Liver (tissue), 9 donors: ENCODE results near the gene PDGFD. TPM values are rescaled to one million over a fixed set of nuclear protein-coding genes. Genes with fewer than 3 reads are reported as not detected.

Experiments used
- DNase-seq: peaks from one replicate; pipeline ENCODE4 v3.0.0-alpha.2; 2017; ENCODE audit warnings: low spot score
- H3K27ac ChIP-seq, 2 donors: one replicate each; pipeline ENCODE4 v1.7.0; 2013; ENCODE audit warnings: inconsistent platforms in 2 of 2, low read length in 2 of 2, control low read depth in 1 of 2, low read depth in 1 of 2, mild to moderate bottlenecking in 1 of 2
- H3K27me3 ChIP-seq, 4 donors: one replicate each; pipeline versions ENCODE4 v1.6.1 to v1.7.0; 2013; ENCODE audit warnings: low read length in 3 of 4, inconsistent platforms in 1 of 4, mild to moderate bottlenecking in 1 of 4, moderate library complexity in 1 of 4; ENCODE audit not compliant: control insufficient read depth in 4 of 4, insufficient read depth in 4 of 4
- H3K36me3 ChIP-seq, 4 donors: one replicate each; pipeline versions ENCODE4 v1.6.1 to v1.7.0; 2013; ENCODE audit warnings: low read length in 3 of 4, mild to moderate bottlenecking in 3 of 4, low read depth in 1 of 4, moderate library complexity in 1 of 4; ENCODE audit not compliant: control insufficient read depth in 4 of 4, insufficient read depth in 3 of 4
- H3K4me1 ChIP-seq, 4 donors: one replicate each; pipeline versions ENCODE4 v1.6.1 to v1.7.0; 2013; ENCODE audit warnings: low read length in 3 of 4, mild to moderate bottlenecking in 3 of 4, moderate library complexity in 1 of 4; ENCODE audit not compliant: control insufficient read depth in 4 of 4, insufficient read depth in 4 of 4
- H3K4me3 ChIP-seq, 3 donors: one replicate each; pipeline versions ENCODE4 v1.6.1 to v1.7.0; 2013; ENCODE audit warnings: low read length in 3 of 3, control low read depth in 1 of 3, low read depth in 1 of 3, mild to moderate bottlenecking in 1 of 3
- H3K9ac ChIP-seq, 2 donors: one replicate each; pipeline ENCODE4 v1.7.0; 2013; ENCODE audit warnings: low read length in 2 of 2, mild to moderate bottlenecking in 2 of 2, moderate library complexity in 2 of 2, control low read depth in 1 of 2, low read depth in 1 of 2
- H3K9me3 ChIP-seq, 4 donors: one replicate each; pipeline versions ENCODE4 v1.6.1 to v1.7.0; 2013; ENCODE audit warnings: low read length in 3 of 4; ENCODE audit not compliant: control insufficient read depth in 4 of 4
- EGR1 ChIP-seq, 2 donors: IDR thresholded peaks; 2 replicates each; pipeline ENCODE4 v1.6.1; 2016 to 2018; ENCODE audit warnings: antibody characterized with exemption in 2 of 2, low read depth in 2 of 2
- FOXA1 ChIP-seq: IDR thresholded peaks from 2 replicates; pipeline ENCODE4 v1.6.1; 2016; ENCODE audit warnings: antibody characterized with exemption
- FOXA2 ChIP-seq: IDR thresholded peaks from 2 replicates; pipeline ENCODE4 v1.6.1; 2016; ENCODE audit warnings: antibody characterized with exemption
- GABPA ChIP-seq, 2 donors: IDR thresholded peaks in 1 of 2; conservative IDR thresholded peaks in 1 of 2; 2 replicates each; pipeline ENCODE4 v1.6.1; 2016; ENCODE audit warnings: antibody characterized with exemption in 2 of 2, mild to moderate bottlenecking in 1 of 2, moderate library complexity in 1 of 2
- HNF4G ChIP-seq: IDR thresholded peaks from 2 replicates; pipeline ENCODE4 v1.6.1; 2016; ENCODE audit warnings: antibody characterized with exemption
- NR2F2 ChIP-seq: IDR thresholded peaks from 2 replicates; pipeline ENCODE4 v1.6.1; 2016; ENCODE audit warnings: antibody characterized with exemption
- RAD21 ChIP-seq, 2 donors: IDR thresholded peaks; 2 replicates each; pipeline ENCODE4 v1.6.1; 2016; ENCODE audit warnings: antibody characterized with exemption in 2 of 2, mild to moderate bottlenecking in 2 of 2
- RXRA ChIP-seq, 2 donors: IDR thresholded peaks; 2 replicates each; pipeline ENCODE4 v1.6.1; 2017 to 2018; ENCODE audit warnings: antibody characterized with exemption in 2 of 2, mild to moderate bottlenecking in 1 of 2
- SP1 ChIP-seq: IDR thresholded peaks from 2 replicates; pipeline ENCODE4 v1.6.1; 2018; ENCODE audit warnings: antibody characterized with exemption, mild to moderate bottlenecking
- TAF1 ChIP-seq: conservative IDR thresholded peaks from 2 replicates; pipeline ENCODE4 v1.6.1; 2016; ENCODE audit warnings: antibody characterized with exemption, mild to moderate bottlenecking
- YY1 ChIP-seq: IDR thresholded peaks from 2 replicates; pipeline ENCODE4 v1.6.1; 2016; ENCODE audit warnings: antibody characterized with exemption, mild to moderate bottlenecking
- WGBS: extraction: QIAGEN DNeasy Blood & Tissue Kit; methylation state at CpG from one replicate; pipeline ENCODE4 v1.1.7; 2013; 5-methylcytosine and 5-hydroxymethylcytosine counted together
- polyA plus RNA-seq, 2 donors: library from polyadenylated mRNA; stranded (reverse) in 1 of 2; unstranded in 1 of 2; fragments of 200-250 nt in 1 of 2; fragments of >200 nt in 1 of 2; fragmentation: Nextera tagmentation in 1 of 2; extraction: Ambion mirVana in 1 of 2; gene quantifications; one replicate each; pipeline versions ENCODE4 v1.2.1 to v1.2.3, GENCODE V29; 2013 to 2015
- total RNA-seq, 2 donors: library from RNA; depleted of rRNA; stranded (reverse); fragments of >200 nt; gene quantifications; one replicate each; pipeline ENCODE4 v1.2.3, GENCODE V29; 2014
- TF ChIP-seq, protein P1 (sequence below): IDR thresholded peaks from 2 replicates; pipeline ENCODE4 v1.6.1; 2016; ENCODE audit warnings: antibody characterized with exemption, mild to moderate bottlenecking
- TF ChIP-seq, protein P2 (sequence below): fragments of 150-350 bp; IDR thresholded peaks from 2 replicates; pipeline ENCODE4 v1.5.1; 2017; ENCODE audit warnings: improper control_type of control experiment, low read depth, low read length; ENCODE audit not compliant: missing input control
- TF ChIP-seq, protein P3 (sequence below): IDR thresholded peaks from 2 replicates; pipeline ENCODE4 v1.6.1; 2016; ENCODE audit warnings: antibody characterized with exemption
- TF ChIP-seq, protein P4 (sequence below): IDR thresholded peaks from 2 replicates; pipeline ENCODE4 v1.6.1; 2016; ENCODE audit warnings: antibody characterized with exemption
- donor health status: healthy.
- donor health status: healthy.
- donor health status: healthy.
- donor health status: healthy.
- donor health status: healthy.

PDGFD gene
- total and polyA plus RNA-seq, 4 donors, result 1.0 to 3.3 (median 2.1) TPM

DNA sequence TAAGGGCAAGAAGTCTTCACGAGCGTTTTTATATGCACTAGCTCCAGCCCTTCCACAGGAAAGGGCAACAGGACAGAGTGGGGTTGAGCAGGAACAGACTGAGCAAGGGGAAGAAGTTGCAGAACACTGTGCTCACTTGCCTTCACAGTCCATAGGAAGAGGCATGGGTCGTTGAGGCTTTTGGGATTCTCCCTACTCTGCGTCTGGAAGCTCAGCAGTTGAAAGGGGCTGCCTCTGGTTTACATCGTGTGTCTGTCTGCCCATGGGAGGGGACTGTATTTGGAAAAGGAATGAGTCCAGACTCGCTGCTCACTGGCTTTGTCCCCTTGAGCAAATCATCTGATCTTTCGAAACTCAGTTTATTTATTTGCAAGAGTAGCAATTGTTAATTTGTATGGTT, 1.1 kb upstream of the PDGFD start:
- WGBS, result 58% methylated on average over 7 of the region's 7 CpGs
- DNase-seq, result no peak
- no peak for TF ChIP-seq RXRA (IDR thresholded peaks at IDR 0.05)
- no peak for TF ChIP-seq EGR1 (IDR thresholded peaks at IDR 0.05; ENCODE audit: low read depth in 2 of 2)
- TF ChIP-seq SP1, result no peak
- TF ChIP-seq, protein P1, sequence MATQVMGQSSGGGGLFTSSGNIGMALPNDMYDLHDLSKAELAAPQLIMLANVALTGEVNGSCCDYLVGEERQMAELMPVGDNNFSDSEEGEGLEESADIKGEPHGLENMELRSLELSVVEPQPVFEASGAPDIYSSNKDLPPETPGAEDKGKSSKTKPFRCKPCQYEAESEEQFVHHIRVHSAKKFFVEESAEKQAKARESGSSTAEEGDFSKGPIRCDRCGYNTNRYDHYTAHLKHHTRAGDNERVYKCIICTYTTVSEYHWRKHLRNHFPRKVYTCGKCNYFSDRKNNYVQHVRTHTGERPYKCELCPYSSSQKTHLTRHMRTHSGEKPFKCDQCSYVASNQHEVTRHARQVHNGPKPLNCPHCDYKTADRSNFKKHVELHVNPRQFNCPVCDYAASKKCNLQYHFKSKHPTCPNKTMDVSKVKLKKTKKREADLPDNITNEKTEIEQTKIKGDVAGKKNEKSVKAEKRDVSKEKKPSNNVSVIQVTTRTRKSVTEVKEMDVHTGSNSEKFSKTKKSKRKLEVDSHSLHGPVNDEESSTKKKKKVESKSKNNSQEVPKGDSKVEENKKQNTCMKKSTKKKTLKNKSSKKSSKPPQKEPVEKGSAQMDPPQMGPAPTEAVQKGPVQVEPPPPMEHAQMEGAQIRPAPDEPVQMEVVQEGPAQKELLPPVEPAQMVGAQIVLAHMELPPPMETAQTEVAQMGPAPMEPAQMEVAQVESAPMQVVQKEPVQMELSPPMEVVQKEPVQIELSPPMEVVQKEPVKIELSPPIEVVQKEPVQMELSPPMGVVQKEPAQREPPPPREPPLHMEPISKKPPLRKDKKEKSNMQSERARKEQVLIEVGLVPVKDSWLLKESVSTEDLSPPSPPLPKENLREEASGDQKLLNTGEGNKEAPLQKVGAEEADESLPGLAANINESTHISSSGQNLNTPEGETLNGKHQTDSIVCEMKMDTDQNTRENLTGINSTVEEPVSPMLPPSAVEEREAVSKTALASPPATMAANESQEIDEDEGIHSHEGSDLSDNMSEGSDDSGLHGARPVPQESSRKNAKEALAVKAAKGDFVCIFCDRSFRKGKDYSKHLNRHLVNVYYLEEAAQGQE, result no peak
- TF ChIP-seq TAF1, result no peak
- TF ChIP-seq FOXA1, result no peak
- TF ChIP-seq NR2F2, result no peak
- no peak for TF ChIP-seq FOXA2
- TF ChIP-seq HNF4G, result no peak
- TF ChIP-seq, protein P2, sequence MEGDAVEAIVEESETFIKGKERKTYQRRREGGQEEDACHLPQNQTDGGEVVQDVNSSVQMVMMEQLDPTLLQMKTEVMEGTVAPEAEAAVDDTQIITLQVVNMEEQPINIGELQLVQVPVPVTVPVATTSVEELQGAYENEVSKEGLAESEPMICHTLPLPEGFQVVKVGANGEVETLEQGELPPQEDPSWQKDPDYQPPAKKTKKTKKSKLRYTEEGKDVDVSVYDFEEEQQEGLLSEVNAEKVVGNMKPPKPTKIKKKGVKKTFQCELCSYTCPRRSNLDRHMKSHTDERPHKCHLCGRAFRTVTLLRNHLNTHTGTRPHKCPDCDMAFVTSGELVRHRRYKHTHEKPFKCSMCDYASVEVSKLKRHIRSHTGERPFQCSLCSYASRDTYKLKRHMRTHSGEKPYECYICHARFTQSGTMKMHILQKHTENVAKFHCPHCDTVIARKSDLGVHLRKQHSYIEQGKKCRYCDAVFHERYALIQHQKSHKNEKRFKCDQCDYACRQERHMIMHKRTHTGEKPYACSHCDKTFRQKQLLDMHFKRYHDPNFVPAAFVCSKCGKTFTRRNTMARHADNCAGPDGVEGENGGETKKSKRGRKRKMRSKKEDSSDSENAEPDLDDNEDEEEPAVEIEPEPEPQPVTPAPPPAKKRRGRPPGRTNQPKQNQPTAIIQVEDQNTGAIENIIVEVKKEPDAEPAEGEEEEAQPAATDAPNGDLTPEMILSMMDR, result no peak
- TF ChIP-seq, protein P3, sequence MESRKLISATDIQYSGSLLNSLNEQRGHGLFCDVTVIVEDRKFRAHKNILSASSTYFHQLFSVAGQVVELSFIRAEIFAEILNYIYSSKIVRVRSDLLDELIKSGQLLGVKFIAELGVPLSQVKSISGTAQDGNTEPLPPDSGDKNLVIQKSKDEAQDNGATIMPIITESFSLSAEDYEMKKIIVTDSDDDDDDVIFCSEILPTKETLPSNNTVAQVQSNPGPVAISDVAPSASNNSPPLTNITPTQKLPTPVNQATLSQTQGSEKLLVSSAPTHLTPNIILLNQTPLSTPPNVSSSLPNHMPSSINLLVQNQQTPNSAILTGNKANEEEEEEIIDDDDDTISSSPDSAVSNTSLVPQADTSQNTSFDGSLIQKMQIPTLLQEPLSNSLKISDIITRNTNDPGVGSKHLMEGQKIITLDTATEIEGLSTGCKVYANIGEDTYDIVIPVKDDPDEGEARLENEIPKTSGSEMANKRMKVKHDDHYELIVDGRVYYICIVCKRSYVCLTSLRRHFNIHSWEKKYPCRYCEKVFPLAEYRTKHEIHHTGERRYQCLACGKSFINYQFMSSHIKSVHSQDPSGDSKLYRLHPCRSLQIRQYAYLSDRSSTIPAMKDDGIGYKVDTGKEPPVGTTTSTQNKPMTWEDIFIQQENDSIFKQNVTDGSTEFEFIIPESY, result no peak
- Histone ChIP-seq H3K4me1 (peaks cover 0 to 10% (median 4%) of the 10 kb centered on the region in 4 donors), H3K27me3 (peaks cover 2 to 8% (median 5%) of the 10 kb centered on the region in 4 donors), H3K9ac (no peak overlapping the region), H3K9me3 (peaks cover 0 to 2% (median 0%) of the 10 kb centered on the region in 4 donors), H3K4me3 (no peak overlapping the region), H3K27ac (no peak overlapping the region), H3K36me3 (no peaks in the 10 kb centered on the region)

DNA sequence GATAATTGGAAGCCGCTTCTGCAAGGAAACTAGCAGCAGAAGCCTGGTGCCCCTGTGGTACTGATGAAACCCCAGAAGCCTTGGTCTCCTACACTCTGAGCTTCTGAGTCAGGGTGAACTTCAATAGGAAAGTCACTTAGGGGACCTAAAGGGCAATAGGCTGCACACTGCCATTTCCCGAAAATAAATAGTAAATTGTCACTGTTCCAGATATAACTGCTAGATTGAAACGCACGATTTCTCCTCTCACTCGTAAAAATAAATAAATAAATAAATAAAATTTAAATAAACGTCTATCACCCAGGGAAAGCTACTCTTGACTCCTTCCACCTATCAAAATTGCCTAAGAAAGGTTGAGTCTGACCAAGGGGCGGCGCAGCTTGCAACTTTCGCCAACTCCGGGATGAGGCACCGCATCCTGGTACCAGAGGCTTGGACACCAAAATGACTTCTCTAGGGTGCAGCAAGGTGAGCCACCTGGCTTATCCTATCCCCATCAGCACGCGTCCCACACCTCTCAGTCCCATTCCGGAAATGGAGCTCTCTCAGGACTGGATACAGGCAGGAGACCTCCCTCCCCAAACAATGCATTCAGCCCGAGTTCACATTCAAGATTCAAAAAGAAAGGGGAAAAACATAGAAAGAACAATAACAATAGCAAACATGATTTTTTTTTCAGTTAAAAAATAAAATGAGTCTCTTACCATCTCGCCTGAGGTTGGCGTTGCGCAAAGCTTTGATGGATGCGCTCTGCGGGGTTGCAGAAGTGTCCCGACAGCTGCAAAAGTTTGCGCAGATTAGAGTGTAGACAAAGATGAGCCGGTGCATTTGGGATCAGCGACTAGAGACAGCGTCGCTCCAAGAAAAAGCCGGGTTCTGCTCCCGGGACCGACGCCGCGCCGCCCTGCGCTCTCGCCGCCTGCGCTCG, 583 bp downstream of the PDGFD start:
- no peak for DNase-seq
- Histone ChIP-seq H3K27me3 (peaks cover 2 to 8% (median 5%) of the 10 kb centered on the region in 4 donors), H3K4me1 (peaks cover 0 to 10% (median 4%) of the 10 kb centered on the region in 4 donors), H3K27ac (peak overlapping the region in 1 of 2 donors; percentile 12), H3K4me3 (peak overlapping the region in 2 of 3 donors; percentile 39 to 55), H3K9me3 (peaks cover 0 to 2% (median 0%) of the 10 kb centered on the region in 4 donors), H3K9ac (no peak overlapping the region), H3K36me3 (no peaks in the 10 kb centered on the region)
- TF ChIP-seq TAF1 (no peak), HNF4G (no peak), GABPA (IDR thresholded peaks at IDR 0.05 in 1 of 2, conservative IDR thresholded peaks at IDR 0.05 in 1 of 2) (no peak), EGR1 (IDR thresholded peaks at IDR 0.05; ENCODE audit: low read depth in 2 of 2) (no peak), SP1 (no peak), RAD21 (IDR thresholded peaks at IDR 0.05) (no peak), YY1 (no peak), FOXA2 (no peak)
- TF ChIP-seq, protein P4, sequence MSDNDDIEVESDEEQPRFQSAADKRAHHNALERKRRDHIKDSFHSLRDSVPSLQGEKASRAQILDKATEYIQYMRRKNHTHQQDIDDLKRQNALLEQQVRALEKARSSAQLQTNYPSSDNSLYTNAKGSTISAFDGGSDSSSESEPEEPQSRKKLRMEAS, result no peak
- TF ChIP-seq, protein P1, result no peak
- WGBS, result 5% methylated on average over 38 of the region's 38 CpGs
